Central memory CD8-positive, alpha-beta T cell (primary cell): ENCODE results near the gene RTN1.

Experiments used
- ATAC-seq: fragments of 150-1000 bp; cut with Tn5 transposase; replicated peaks from 2 replicates; pipeline ENCODE4 v1.10.0; 2022; ENCODE audit warnings: mild to moderate bottlenecking, moderate FRiP score, moderate number of reproducible peaks; ENCODE audit not compliant: poor library complexity, severe bottlenecking; ENCODE audit errors: extremely low read depth
- DNase-seq, 2 donors: peaks; one replicate each; pipeline ENCODE4 v3.0.0; 2021; ENCODE audit warnings: low spot score in 2 of 2
- H3K27ac Mint-ChIP-seq: one replicate; pipeline ENCODE4 v1.8.0; 2022; ENCODE audit warnings: low read depth, mild to moderate bottlenecking, moderate library complexity, mixed read lengths
- H3K27me3 Mint-ChIP-seq: one replicate; pipeline ENCODE4 v1.8.0; 2022; ENCODE audit warnings: mixed read lengths
- H3K36me3 Mint-ChIP-seq: one replicate; pipeline ENCODE4 v1.8.0; 2022; ENCODE audit warnings: mild to moderate bottlenecking, moderate library complexity, mixed read lengths; ENCODE audit not compliant: insufficient read depth
- H3K4me1 Mint-ChIP-seq: one replicate; pipeline ENCODE4 v1.8.0; 2022; ENCODE audit warnings: mixed read lengths
- H3K4me3 Mint-ChIP-seq: one replicate; pipeline ENCODE4 v1.8.0; 2022; ENCODE audit warnings: mild to moderate bottlenecking, moderate library complexity, mixed read lengths
- H3K9me3 Mint-ChIP-seq: one replicate; pipeline ENCODE4 v1.8.0; 2022; ENCODE audit warnings: mixed read lengths

RTN1 gene

GRCh38 chr14:59882957-59883356, 12.4 kb upstream of the RTN1 start:
- Mint-ChIP-seq H3K27ac (no peak overlapping the region), H3K27me3 (peaks cover 58% of the 10 kb centered on the region), H3K9me3 (peaks cover 13% of the 10 kb centered on the region), H3K4me1 (no peaks in the 10 kb centered on the region), H3K36me3 (no peaks in the 10 kb centered on the region), H3K4me3 (no peak overlapping the region)
- ATAC-seq, result no peak
- DNase-seq, result no peak

GRCh38 chr14:59871166-59871495, 555 bp upstream of the RTN1 start:
- H3K4me1 Mint-ChIP-seq, result peaks cover 6% of the 10 kb centered on the region
- ATAC-seq, result no peak
- peaks cover 6% of the 10 kb centered on the region for H3K9me3 Mint-ChIP-seq
- H3K36me3 Mint-ChIP-seq, result no peaks in the 10 kb centered on the region
- peaks cover 50% of the 10 kb centered on the region for H3K27me3 Mint-ChIP-seq
- H3K27ac Mint-ChIP-seq, result no peak overlapping the region
- no peak for DNase-seq
- peak overlapping the region; percentile 77 for H3K4me3 Mint-ChIP-seq

GRCh38 chr14:59869381-59870255, 958 bp downstream of the RTN1 start:
- Mint-ChIP-seq H3K27ac (no peak overlapping the region), H3K4me3 (peak overlapping the region; percentile 23), H3K27me3 (peaks cover 59% of the 10 kb centered on the region), H3K36me3 (no peaks in the 10 kb centered on the region), H3K9me3 (peaks cover 6% of the 10 kb centered on the region), H3K4me1 (peaks cover 6% of the 10 kb centered on the region)
- DNase-seq (no peak), ATAC-seq (no peak)

GRCh38 chr14:59868021-59868420, 2.6 kb downstream of the RTN1 start:
- no peaks in the 10 kb centered on the region for H3K36me3 Mint-ChIP-seq
- peaks cover 6% of the 10 kb centered on the region for H3K4me1 Mint-ChIP-seq
- peaks cover 45% of the 10 kb centered on the region for H3K27me3 Mint-ChIP-seq
- DNase-seq (no peak), ATAC-seq (no peak)
- H3K9me3 Mint-ChIP-seq, result no peaks in the 10 kb centered on the region
- H3K4me3 Mint-ChIP-seq, result no peak overlapping the region
- H3K27ac Mint-ChIP-seq, result no peak overlapping the region

- no peak for ATAC-seq
- DNase-seq, result no peak
- peaks cover 15% of the 10 kb centered on the region for H3K27me3 Mint-ChIP-seq
- peaks cover 2% of the 10 kb centered on the region for H3K36me3 Mint-ChIP-seq
- no peak overlapping the region for H3K27ac Mint-ChIP-seq
- H3K4me3 Mint-ChIP-seq, result no peak overlapping the region
- H3K4me1 Mint-ChIP-seq, result no peaks in the 10 kb centered on the region
- H3K9me3 Mint-ChIP-seq, result peaks cover 5% of the 10 kb centered on the region
Observed at GRCh38 chr14:59863806-59864525, 6.6 kb downstream of the RTN1 start.

GRCh38 chr14:59857328-59857727, 13.2 kb downstream of the RTN1 start:
- ATAC-seq, result no peak
- DNase-seq, result no peak
- Mint-ChIP-seq H3K36me3 (peaks cover 2% of the 10 kb centered on the region), H3K9me3 (peaks cover 11% of the 10 kb centered on the region), H3K4me1 (no peaks in the 10 kb centered on the region), H3K4me3 (no peak overlapping the region), H3K27ac (no peak overlapping the region), H3K27me3 (no peaks in the 10 kb centered on the region)

- ATAC-seq (no peak), DNase-seq (no peak)
- Mint-ChIP-seq H3K36me3 (no peaks in the 10 kb centered on the region), H3K27ac (no peak overlapping the region), H3K4me3 (no peak overlapping the region), H3K4me1 (no peaks in the 10 kb centered on the region), H3K27me3 (no peaks in the 10 kb centered on the region), H3K9me3 (peaks cover 5% of the 10 kb centered on the region)
Observed at GRCh38 chr14:59852350-59852749, 18.2 kb downstream of the RTN1 start.

- H3K27ac Mint-ChIP-seq, result no peak overlapping the region
- no peak for DNase-seq
- H3K9me3 Mint-ChIP-seq, result no peaks in the 10 kb centered on the region
- no peaks in the 10 kb centered on the region for H3K36me3 Mint-ChIP-seq
- H3K4me1 Mint-ChIP-seq, result no peaks in the 10 kb centered on the region
- no peak for ATAC-seq
- H3K4me3 Mint-ChIP-seq, result no peak overlapping the region
- peaks cover 12% of the 10 kb centered on the region for H3K27me3 Mint-ChIP-seq
Observed at GRCh38 chr14:59850458-59850857, 20.1 kb downstream of the RTN1 start.

GRCh38 chr14:59849411-59850130, 21.0 kb downstream of the RTN1 start:
- H3K4me1 Mint-ChIP-seq, result no peaks in the 10 kb centered on the region
- DNase-seq (no peak), ATAC-seq (no peak)
- no peak overlapping the region for H3K27ac Mint-ChIP-seq
- no peaks in the 10 kb centered on the region for H3K36me3 Mint-ChIP-seq
- H3K4me3 Mint-ChIP-seq, result no peak overlapping the region
- H3K27me3 Mint-ChIP-seq, result peaks cover 17% of the 10 kb centered on the region
- no peaks in the 10 kb centered on the region for H3K9me3 Mint-ChIP-seq

- Mint-ChIP-seq H3K36me3 (no peaks in the 10 kb centered on the region), H3K27me3 (peaks cover 17% of the 10 kb centered on the region), H3K27ac (no peak overlapping the region), H3K9me3 (no peaks in the 10 kb centered on the region), H3K4me1 (no peaks in the 10 kb centered on the region), H3K4me3 (no peak overlapping the region)
- DNase-seq (no peak), ATAC-seq (no peak)
Observed at GRCh38 chr14:59848671-59849070, 21.9 kb downstream of the RTN1 start.

- Mint-ChIP-seq H3K9me3 (no peaks in the 10 kb centered on the region), H3K27me3 (peaks cover 17% of the 10 kb centered on the region), H3K4me3 (no peak overlapping the region), H3K27ac (no peak overlapping the region), H3K4me1 (no peaks in the 10 kb centered on the region), H3K36me3 (no peaks in the 10 kb centered on the region)
- ATAC-seq (no peak), DNase-seq (no peak)
Observed at GRCh38 chr14:59847711-59848110, 22.9 kb downstream of the RTN1 start.

GRCh38 chr14:59846595-59846994, 24.0 kb downstream of the RTN1 start:
- H3K36me3 Mint-ChIP-seq, result no peaks in the 10 kb centered on the region
- H3K9me3 Mint-ChIP-seq, result no peaks in the 10 kb centered on the region
- H3K4me1 Mint-ChIP-seq, result no peaks in the 10 kb centered on the region
- ATAC-seq, result no peak
- DNase-seq, result no peak
- no peak overlapping the region for H3K4me3 Mint-ChIP-seq
- H3K27me3 Mint-ChIP-seq, result peaks cover 17% of the 10 kb centered on the region
- no peak overlapping the region for H3K27ac Mint-ChIP-seq
